PFSK-1 (cell line): ENCODE data around the gene NPPB.

ENCODE experiments used
- POLR2AphosphoS5 ChIP-seq: IDR thresholded peaks from 2 replicates; pipeline ENCODE4 v1.6.1; 2012; ENCODE audit warnings: low read depth, mild to moderate bottlenecking, control low read depth, low read length, moderate library complexity
- SIN3A ChIP-seq: IDR thresholded peaks from 2 replicates; pipeline ENCODE4 v1.6.1; 2012; ENCODE audit warnings: mild to moderate bottlenecking, low read length, moderate library complexity, borderline replicate concordance; ENCODE audit not compliant: insufficient read depth

GRCh38 chr1:11839727-11840705 lies 18.7 kb downstream of the NPPB start:
- TF ChIP-seq SIN3A (no peak), POLR2AphosphoS5 (no peak)
